Loucy (cell line): ENCODE results near the gene CHST11.
"Not testable (repeated sequence)": the region's sequence is repeated elsewhere in the genome, so short reads cannot be mapped to it uniquely, and the experiment has no call there.

Source experiments
- H2AFZ ChIP-seq: fragments of 200-600 bp; sonication (generic); 2 replicates; pipeline ENCODE4 v1.6.0; 2016; ENCODE audit warnings: antibody characterized with exemption, mild to moderate bottlenecking, low read length, moderate library complexity
- H3F3A ChIP-seq: fragments of 200-600 bp; 2 replicates; pipeline ENCODE4 v1.6.0; 2016; ENCODE audit warnings: antibody characterized with exemption, low read depth, mild to moderate bottlenecking
- H3K27me3 ChIP-seq: fragments of 200-600 bp; sonication (generic); 2 replicates; pipeline ENCODE4 v1.6.1; 2014; ENCODE audit warnings: low read length, mild to moderate bottlenecking; ENCODE audit not compliant: insufficient read depth, poor library complexity, severe bottlenecking
- H3K36me3 ChIP-seq: fragments of 200-600 bp; sonication (generic); 2 replicates; pipeline ENCODE4 v1.6.1; 2016; ENCODE audit warnings: low read length; ENCODE audit not compliant: insufficient read depth
- H3K4me1 ChIP-seq: fragments of 200-600 bp; sonication (generic); 2 replicates; pipeline ENCODE4 v1.5.1; 2014; ENCODE audit warnings: low read length, mild to moderate bottlenecking; ENCODE audit not compliant: insufficient read depth, poor library complexity, severe bottlenecking
- H3K4me2 ChIP-seq: fragments of 200-600 bp; sonication (generic); 2 replicates; pipeline ENCODE4 v1.6.0; 2014; ENCODE audit warnings: antibody characterized with exemption, low read length, low read depth, mild to moderate bottlenecking; ENCODE audit not compliant: poor library complexity, severe bottlenecking
- H3K4me3 ChIP-seq: fragments of 200-600 bp; sonication (generic); 2 replicates; pipeline ENCODE4 v1.5.1; 2014; ENCODE audit warnings: low read length, mild to moderate bottlenecking, mixed read lengths; ENCODE audit not compliant: poor library complexity, severe bottlenecking
- H3K79me2 ChIP-seq: fragments of 200-600 bp; sonication (generic); 2 replicates; pipeline ENCODE4 v1.6.1; 2014; ENCODE audit warnings: low read length; ENCODE audit not compliant: insufficient read depth
- H3K9ac ChIP-seq: fragments of 200-600 bp; sonication (generic); 2 replicates; pipeline ENCODE4 v1.6.0; 2014; ENCODE audit warnings: mild to moderate bottlenecking, low read depth, low read length, moderate library complexity; ENCODE audit not compliant: poor library complexity, severe bottlenecking
- H3K9me2 ChIP-seq: fragments of 200-600 bp; sonication (generic); replicated peaks from 2 replicates; pipeline ENCODE4 v1.6.1; 2016; ENCODE audit warnings: low read depth, low read length, mixed read lengths
- H3K9me3 ChIP-seq: fragments of 200-600 bp; sonication (generic); 2 replicates; pipeline ENCODE4 v1.6.1; 2014; ENCODE audit warnings: mild to moderate bottlenecking, antibody characterized with exemption, low read length, low read depth; ENCODE audit not compliant: insufficient read depth
- H4K20me1 ChIP-seq: fragments of 200-600 bp; sonication (generic); 2 replicates; pipeline ENCODE4 v1.6.0; 2014; ENCODE audit warnings: antibody characterized with exemption, low read length, mild to moderate bottlenecking; ENCODE audit not compliant: insufficient read depth, poor library complexity, severe bottlenecking
- EZH2phosphoT487 ChIP-seq: fragments of 200-600 bp; IDR thresholded peaks from 2 replicates; pipeline ENCODE4 v1.6.1; 2018; ENCODE audit warnings: antibody characterized with exemption, mild to moderate bottlenecking, moderate library complexity, borderline replicate concordance
- TF ChIP-seq, protein P1 (sequence below): fragments of 200-600 bp; sonication (generic); conservative IDR thresholded peaks from 2 replicates; pipeline ENCODE4 v1.5.1; 2014; ENCODE audit warnings: mild to moderate bottlenecking, antibody characterized with exemption, low read length

CHST11 gene

DNA sequence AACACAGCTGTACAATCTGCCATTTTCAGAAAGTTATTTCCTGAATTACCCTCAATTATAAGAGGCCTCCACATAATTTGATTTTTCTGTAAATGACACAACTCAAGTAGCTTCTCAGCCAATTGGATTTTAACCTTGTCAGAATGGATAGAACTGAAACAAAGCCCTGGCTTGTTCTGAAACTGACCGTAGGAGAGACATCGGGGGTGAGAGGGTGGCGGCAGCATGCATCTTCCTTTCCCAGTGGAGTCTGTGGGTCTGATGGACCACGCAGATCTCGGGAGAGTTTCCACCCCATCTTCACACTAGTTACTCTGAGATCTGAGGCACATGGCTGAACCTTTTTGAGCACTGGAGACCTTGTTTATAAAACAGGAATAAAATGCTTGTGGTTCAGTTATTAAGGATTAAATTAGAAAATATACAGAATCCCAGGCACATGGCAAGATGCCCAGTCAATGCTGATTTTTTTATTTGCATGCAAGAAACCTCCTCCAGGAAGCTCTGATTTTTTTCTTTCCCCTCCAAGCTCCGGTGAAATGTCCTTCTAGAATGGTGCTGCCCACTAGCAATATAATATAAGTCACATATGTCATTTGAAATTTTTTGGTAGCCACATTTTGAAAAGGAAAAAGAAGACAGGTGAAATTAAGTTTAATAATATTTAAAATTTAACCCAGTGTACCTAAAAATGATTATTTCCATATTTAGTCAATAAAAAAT, 153.9 kb downstream of the CHST11 start:
- no peak overlapping the region for H2AFZ ChIP-seq
- no peak overlapping the region for H3K9ac ChIP-seq
- no peaks in the 10 kb centered on the region for H3K27me3 ChIP-seq
- H3F3A ChIP-seq: no peaks in the 10 kb centered on the region
- no peak for TF ChIP-seq EZH2phosphoT487
- TF ChIP-seq, protein P1, sequence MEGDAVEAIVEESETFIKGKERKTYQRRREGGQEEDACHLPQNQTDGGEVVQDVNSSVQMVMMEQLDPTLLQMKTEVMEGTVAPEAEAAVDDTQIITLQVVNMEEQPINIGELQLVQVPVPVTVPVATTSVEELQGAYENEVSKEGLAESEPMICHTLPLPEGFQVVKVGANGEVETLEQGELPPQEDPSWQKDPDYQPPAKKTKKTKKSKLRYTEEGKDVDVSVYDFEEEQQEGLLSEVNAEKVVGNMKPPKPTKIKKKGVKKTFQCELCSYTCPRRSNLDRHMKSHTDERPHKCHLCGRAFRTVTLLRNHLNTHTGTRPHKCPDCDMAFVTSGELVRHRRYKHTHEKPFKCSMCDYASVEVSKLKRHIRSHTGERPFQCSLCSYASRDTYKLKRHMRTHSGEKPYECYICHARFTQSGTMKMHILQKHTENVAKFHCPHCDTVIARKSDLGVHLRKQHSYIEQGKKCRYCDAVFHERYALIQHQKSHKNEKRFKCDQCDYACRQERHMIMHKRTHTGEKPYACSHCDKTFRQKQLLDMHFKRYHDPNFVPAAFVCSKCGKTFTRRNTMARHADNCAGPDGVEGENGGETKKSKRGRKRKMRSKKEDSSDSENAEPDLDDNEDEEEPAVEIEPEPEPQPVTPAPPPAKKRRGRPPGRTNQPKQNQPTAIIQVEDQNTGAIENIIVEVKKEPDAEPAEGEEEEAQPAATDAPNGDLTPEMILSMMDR: no peak
- H3K36me3 ChIP-seq: peaks cover 78% of the 10 kb centered on the region; the same call in 1 of the 2 replicates
- H3K4me1 ChIP-seq: peaks cover 9% of the 10 kb centered on the region
- no peak overlapping the region for H3K4me2 ChIP-seq
- no peaks in the 10 kb centered on the region for H3K9me3 ChIP-seq
- H3K4me3 ChIP-seq: no peak overlapping the region
- peaks cover 80% of the 10 kb centered on the region for H4K20me1 ChIP-seq
- peaks cover 99% of the 10 kb centered on the region for H3K79me2 ChIP-seq
- H3K9me2 ChIP-seq: no peaks in the 10 kb centered on the region

DNA sequence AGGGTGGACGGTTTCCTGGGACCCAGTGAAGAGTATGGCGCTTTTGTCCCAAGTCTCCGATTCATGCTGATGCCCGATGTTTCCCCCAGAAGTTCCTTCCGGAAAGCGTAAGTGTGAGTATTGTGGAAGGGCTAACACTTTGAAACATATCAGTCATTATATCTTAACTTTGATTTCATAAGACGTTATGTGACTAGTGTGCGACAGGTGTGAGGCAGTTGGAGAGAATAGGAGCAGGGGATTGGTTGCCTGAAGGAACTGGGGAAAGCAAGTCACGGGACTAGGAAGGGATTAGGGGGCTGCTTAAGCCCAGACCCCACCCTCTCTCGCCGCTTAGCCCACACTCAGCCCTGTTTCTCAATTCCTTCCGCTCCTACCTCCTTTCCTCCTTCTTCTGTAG, 154.9 kb downstream of the CHST11 start:
- Histone ChIP-seq H3K27me3 (no peaks in the 10 kb centered on the region), H3K4me3 (no peak overlapping the region), H3K79me2 (peaks cover 98% of the 10 kb centered on the region), H3K9me3 (no peaks in the 10 kb centered on the region), H2AFZ (no peak overlapping the region), H4K20me1 (peaks cover 77% of the 10 kb centered on the region), H3K9me2 (no peaks in the 10 kb centered on the region), H3K4me2 (no peak overlapping the region), H3F3A (no peaks in the 10 kb centered on the region), H3K4me1 (peaks cover 6% of the 10 kb centered on the region), H3K9ac (no peak overlapping the region), H3K36me3 (peaks cover 73% of the 10 kb centered on the region; the same call in 1 of the 2 replicates)
- no peak for TF ChIP-seq EZH2phosphoT487
- TF ChIP-seq, protein P1: no peak

DNA sequence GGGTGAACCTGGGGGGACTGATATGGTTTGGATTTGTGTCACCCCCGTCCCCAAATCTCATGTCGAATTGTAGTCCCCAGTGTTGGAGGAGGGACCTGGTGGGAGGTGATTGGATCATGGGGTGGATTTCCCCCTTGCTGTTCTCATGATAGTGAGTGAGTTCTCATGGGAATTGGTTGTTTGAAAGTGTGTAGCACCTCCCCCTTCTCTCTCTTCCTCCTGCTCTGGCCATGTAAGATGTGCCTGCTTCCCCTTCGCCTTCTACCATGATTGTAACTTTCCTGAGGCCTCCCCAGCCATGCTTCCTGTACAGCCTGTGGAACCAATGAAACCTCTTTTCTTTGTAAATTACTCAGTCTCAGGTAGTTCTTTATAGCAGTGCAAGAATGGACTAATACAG, 156.6 kb downstream of the CHST11 start:
- not testable (repeated sequence) for H3K4me2 ChIP-seq, H3K9ac ChIP-seq, H3K9me3 ChIP-seq, H3K4me1 ChIP-seq, H3K9me2 ChIP-seq, H3F3A ChIP-seq, H2AFZ ChIP-seq, H3K27me3 ChIP-seq, H3K4me3 ChIP-seq
- peaks cover 77% of the 10 kb centered on the region for H4K20me1 ChIP-seq
- H3K79me2 ChIP-seq: peaks cover 99% of the 10 kb centered on the region
- H3K36me3 ChIP-seq: peaks cover 72% of the 10 kb centered on the region; the same call in 1 of the 2 replicates
